IMR-90 (cell line): ENCODE data around the gene ELP4. TPM values are rescaled to one million over a fixed set of nuclear protein-coding genes. Genes with fewer than 3 reads are reported as not detected.

Experiments
- ATAC-seq: fragments of 200-7000 bp; cut with Tn5 transposase; 2 replicates; pipeline ENCODE4 v1.9.1; 2020; ENCODE audit warnings: low read depth, mild to moderate bottlenecking, moderate library complexity
- BruUV-seq: library from RNA; stranded (reverse); fragments of 400-500 nt; replicated peaks from 2 replicates; lab custom pipeline; 2021; lab: Mats Ljungman, UMichigan
- CTCF ChIA-PET: fragments of 300-600 bp; formaldehyde crosslinking; extraction: SDS; loops from one replicate; lab custom pipeline; 2021; ENCODE audit warnings: antibody characterized with exemption; lab: Yijun Ruan, JAX
- POLR2A ChIA-PET: fragments of 300-600 bp; sonication (Branson Sonifier 250); formaldehyde crosslinking; loops from one replicate; lab custom pipeline; 2022; ENCODE audit warnings: antibody characterized with exemption; ENCODE audit not compliant: unreplicated experiment; lab: Charles Lee
- DNase-seq: peaks from one replicate; pipeline ENCODE4 v3.0.0; 2013
- H2AFZ ChIP-seq: replicated peaks from 2 replicates; pipeline ENCODE3; 2013; ENCODE audit warnings: low read length, mild to moderate bottlenecking; ENCODE audit not compliant: poor library complexity
- H2AK5ac ChIP-seq: 2 replicates; pipeline ENCODE4 v1.6.1; 2013; ENCODE audit warnings: low read depth, low read length, inconsistent platforms
- H2AK9ac ChIP-seq: replicated peaks from 2 replicates; pipeline ENCODE3; 2013; ENCODE audit warnings: mild to moderate bottlenecking, low read depth, low read length, moderate library complexity; ENCODE audit not compliant: poor library complexity
- H2BK120ac ChIP-seq: 2 replicates; pipeline ENCODE4 v1.6.1; 2013; ENCODE audit warnings: low read depth, low read length, inconsistent platforms
- H2BK15ac ChIP-seq: 3 replicates; pipeline ENCODE4 v1.6.1; 2013; ENCODE audit warnings: low read depth, low read length, inconsistent platforms
- H2BK20ac ChIP-seq: 2 replicates; pipeline ENCODE4 v1.6.1; 2013; ENCODE audit warnings: low read depth, mild to moderate bottlenecking, inconsistent platforms, low read length, moderate library complexity
- H2BK5ac ChIP-seq: 2 replicates; pipeline ENCODE4 v1.6.1; 2013; ENCODE audit warnings: mild to moderate bottlenecking, low read depth, low read length, inconsistent platforms; ENCODE audit not compliant: poor library complexity, severe bottlenecking
- H3K14ac ChIP-seq: replicated peaks from 2 replicates; pipeline ENCODE4 v1.6.1; 2013; ENCODE audit warnings: low read depth, low read length, inconsistent platforms
- H3K18ac ChIP-seq: 2 replicates; pipeline ENCODE4 v1.6.1; 2013; ENCODE audit warnings: low read depth, low read length, control low read depth
- H3K23ac ChIP-seq: 2 replicates; pipeline ENCODE4 v1.6.1; 2013; ENCODE audit warnings: low read depth, low read length, inconsistent platforms
- H3K27ac ChIP-seq: 2 replicates; pipeline ENCODE4 v1.5.1; 2013; ENCODE audit warnings: mild to moderate bottlenecking, control low read depth, low read length; ENCODE audit not compliant: insufficient read depth
- H3K27me3 ChIP-seq: 2 replicates; pipeline ENCODE4 v1.6.1; 2013; ENCODE audit warnings: low read length; ENCODE audit not compliant: control insufficient read depth, insufficient read depth
- H3K36me3 ChIP-seq: 2 replicates; pipeline ENCODE4 v1.6.1; 2013; ENCODE audit warnings: low read length, mixed read lengths; ENCODE audit not compliant: control insufficient read depth, insufficient read depth
- H3K4ac ChIP-seq: 2 replicates; pipeline ENCODE4 v1.6.1; 2013; ENCODE audit warnings: low read depth, low read length, inconsistent platforms
- H3K4me1 ChIP-seq: 2 replicates; pipeline ENCODE4 v1.6.1; 2013; ENCODE audit warnings: low read length, mixed read lengths; ENCODE audit not compliant: control insufficient read depth, insufficient read depth
- H3K4me2 ChIP-seq: 2 replicates; pipeline ENCODE4 v1.6.1; 2013; ENCODE audit warnings: low read depth, mild to moderate bottlenecking, control low read depth, low read length, moderate library complexity
- H3K4me3 ChIP-seq: 2 replicates; pipeline ENCODE4 v1.5.1; 2013; ENCODE audit warnings: low read depth, mild to moderate bottlenecking, control low read depth, low read length, moderate library complexity; ENCODE audit not compliant: insufficient read depth
- H3K56ac ChIP-seq: 2 replicates; pipeline ENCODE4 v1.6.1; 2013; ENCODE audit warnings: low read length, inconsistent platforms; ENCODE audit not compliant: insufficient read depth; ENCODE audit errors: extremely low read depth
- H3K79me1 ChIP-seq, 2 experiments: 2 replicates each; pipeline ENCODE4 v1.6.1; 2013; ENCODE audit warnings: low read length in 2 of 2, inconsistent platforms in 1 of 2, low read depth in 1 of 2
- H3K9ac ChIP-seq: 2 replicates; pipeline ENCODE4 v1.6.1; 2013; ENCODE audit warnings: low read depth, low read length, control low read depth
- H3K9me1 ChIP-seq: 2 replicates; pipeline ENCODE4 v1.6.1; 2013; ENCODE audit warnings: low read length, inconsistent platforms; ENCODE audit not compliant: insufficient read depth
- H3K9me3 ChIP-seq: 2 replicates; pipeline ENCODE4 v1.6.1; 2013; ENCODE audit warnings: low read length; ENCODE audit not compliant: control insufficient read depth, insufficient read depth
- H4K20me1 ChIP-seq: 2 replicates; pipeline ENCODE4 v1.6.1; 2013; ENCODE audit warnings: low read length, inconsistent platforms; ENCODE audit not compliant: insufficient read depth
- H4K5ac ChIP-seq: 2 replicates; pipeline ENCODE4 v1.6.1; 2013; ENCODE audit warnings: mild to moderate bottlenecking, low read depth, low read length, control low read depth
- H4K8ac ChIP-seq, 2 experiments: 2 replicates each; pipeline ENCODE4 v1.6.1; 2013; ENCODE audit warnings: low read depth in 2 of 2, low read length in 2 of 2, control low read depth in 1 of 2, inconsistent platforms in 1 of 2
- H4K91ac ChIP-seq: 2 replicates; pipeline ENCODE4 v1.6.1; 2013; ENCODE audit warnings: low read depth, low read length, inconsistent platforms; ENCODE audit not compliant: insufficient read depth
- BHLHE40 ChIP-seq: fragments of 150-350 bp; IDR thresholded peaks from 2 replicates; pipeline ENCODE4 v1.6.1; 2016; ENCODE audit warnings: mild to moderate bottlenecking, low read depth, low read length
- CEBPB ChIP-seq: IDR thresholded peaks from 2 replicates; pipeline ENCODE4 v1.6.1; 2012; ENCODE audit warnings: low read depth, low read length, improper control_type of control experiment
- CHD1 ChIP-seq: IDR thresholded peaks from 2 replicates; pipeline ENCODE4 v1.6.1; 2012; ENCODE audit warnings: low read depth, low read length, improper control_type of control experiment
- MAFK ChIP-seq: IDR thresholded peaks from 2 replicates; pipeline ENCODE4 v1.6.1; 2012; ENCODE audit warnings: low read depth, low read length, improper control_type of control experiment
- MAZ ChIP-seq: IDR thresholded peaks from 2 replicates; pipeline ENCODE4 v1.6.1; 2012; ENCODE audit warnings: low read depth, mild to moderate bottlenecking, low read length, improper control_type of control experiment, moderate library complexity, borderline replicate concordance
- MXI1 ChIP-seq: IDR thresholded peaks from 2 replicates; pipeline ENCODE4 v1.6.1; 2012; ENCODE audit warnings: low read depth, mild to moderate bottlenecking, low read length, moderate library complexity, borderline replicate concordance
- RAD21 ChIP-seq: IDR thresholded peaks from 2 replicates; pipeline ENCODE4 v1.6.1; 2012; ENCODE audit warnings: low read length, improper control_type of control experiment
- RCOR1 ChIP-seq: IDR thresholded peaks from 2 replicates; pipeline ENCODE4 v1.6.1; 2012; ENCODE audit warnings: mild to moderate bottlenecking, low read length, improper control_type of control experiment; ENCODE audit not compliant: insufficient replicate concordance
- RFX5 ChIP-seq: IDR thresholded peaks from 2 replicates; pipeline ENCODE4 v1.8.0; 2012; ENCODE audit warnings: low read depth, mild to moderate bottlenecking, low read length, moderate library complexity
- SMC3 ChIP-seq: fragments of 150-350 bp; IDR thresholded peaks from 2 replicates; pipeline ENCODE4 v1.6.1; 2016; ENCODE audit warnings: low read depth, mild to moderate bottlenecking, antibody characterized with exemption, low read length, moderate library complexity
- WGBS, 2 experiments: methylation state at CpG; one replicate each; pipeline versions ENCODE4 v1.1.5 to v1.1.7; 2013; ENCODE audit warnings: missing lambda C conversion rate in 2 of 2; ENCODE audit not compliant: insufficient read length in 1 of 2; ENCODE audit errors: extremely low coverage in 2 of 2; 5-methylcytosine and 5-hydroxymethylcytosine counted together
- dilution Hi-C: fragments of 300-500 bp; cut with HindIII; formaldehyde crosslinking; loops from one replicate; pipeline ENCODE4 v1.14.3; 2018; ENCODE audit warnings: low sequenced_read_pairs; ENCODE audit not compliant: unreplicated experiment
- in situ Hi-C: fragments of 300-500 bp; cut with MboI; formaldehyde crosslinking; loops from 3 replicates; pipeline ENCODE4 v1.14.3; 2019; ENCODE audit warnings: low sequenced_read_pairs, inconsistent platforms, mixed read lengths
- intact Hi-C: fragments of 100-400 bp; cut with micrococcal nuclease; formaldehyde crosslinking; loops from 2 replicates; pipeline ENCODE4 v1.10.0; 2022
- polyA plus RNA-seq, 3 experiments: library from polyadenylated mRNA; depleted of rRNA; stranded (reverse); fragments of >200 nt; gene quantifications; 2 replicates each; pipeline ENCODE4 v1.2.3, GENCODE V29; 2012; ENCODE audit warnings: low replicate concordance in 1 of 3
- total RNA-seq: library from RNA; depleted of rRNA; stranded (reverse); fragments of >200 nt; gene quantifications from 2 replicates; pipeline ENCODE4 v1.2.3, GENCODE V29; 2012
- TF ChIP-seq, protein P1 (sequence below): fragments of 150-350 bp; IDR thresholded peaks from 2 replicates; pipeline ENCODE4 v1.6.1; 2017; ENCODE audit warnings: mild to moderate bottlenecking, antibody characterized with exemption, low read length, low read depth
- TF ChIP-seq, protein P2 (sequence below): fragments of 150-350 bp; IDR thresholded peaks from 2 replicates; pipeline ENCODE4 v1.6.1; 2016; ENCODE audit warnings: low read depth, mild to moderate bottlenecking, low read length, moderate library complexity, borderline replicate concordance

ELP4 gene
- total and polyA plus RNA-seq, 2 of the 4 experiments (the other 2 are of a cell fraction): 8.4 to 20.4 TPM

DNA sequence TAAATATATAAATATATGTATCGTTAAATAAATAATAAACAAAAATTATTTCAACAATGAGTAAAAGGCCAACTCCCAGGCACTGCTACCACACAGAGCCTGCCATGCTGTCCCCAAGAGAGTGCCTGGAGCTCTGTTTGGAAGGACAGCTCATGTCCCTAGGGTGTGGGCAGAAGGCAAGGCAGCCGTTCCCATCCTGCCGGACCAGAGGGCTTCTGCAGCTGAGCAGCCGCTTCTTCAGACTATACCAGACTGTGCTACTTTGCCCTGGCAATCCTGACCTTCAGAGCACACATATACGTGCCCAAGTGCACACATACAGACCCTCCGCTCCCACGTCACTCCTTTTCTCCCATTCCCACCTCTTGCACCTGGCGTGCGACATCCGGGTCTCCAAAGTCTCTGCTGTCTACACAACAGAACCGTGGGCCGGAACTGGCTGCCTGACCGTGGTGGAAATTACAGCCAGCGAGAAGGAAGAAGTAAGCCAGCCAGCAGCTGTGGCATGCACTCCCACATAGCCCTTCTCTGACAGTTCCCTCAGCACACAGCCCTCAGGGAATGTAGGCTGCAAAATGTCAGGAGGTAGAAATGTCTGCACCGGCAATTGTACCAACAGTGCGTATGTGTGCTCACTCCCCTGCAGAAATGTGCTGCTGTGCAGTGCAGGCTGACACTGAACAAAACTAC lies 277.6 kb downstream of the ELP4 start:
- Histone ChIP-seq H3K4me3 (no peak overlapping the region), H4K5ac (no peak overlapping the region), H2AK5ac (no peak overlapping the region), H4K8ac (no peak overlapping the region), H2AK9ac (no peak overlapping the region), H3K36me3 (no peaks in the 10 kb centered on the region), H3K4me1 (no peaks in the 10 kb centered on the region), H3K23ac (no peak overlapping the region), H4K91ac (no peak overlapping the region), H2AFZ (no peak overlapping the region), H3K4ac (no peak overlapping the region), H3K4me2 (no peak overlapping the region), H3K79me1 (no peaks in the 10 kb centered on the region), H3K9me1 (no peaks in the 10 kb centered on the region), H2BK15ac (no peak overlapping the region), H4K20me1 (no peaks in the 10 kb centered on the region), H3K18ac (no peak overlapping the region), H2BK20ac (no peak overlapping the region), H2BK5ac (no peak overlapping the region), H3K56ac (no peak overlapping the region), H2BK120ac (no peak overlapping the region), H3K9me3 (no peaks in the 10 kb centered on the region), H3K9ac (no peak overlapping the region), H3K27me3 (peaks cover 2% of the 10 kb centered on the region; the same call in 1 of the 2 replicates), H3K14ac (no peak overlapping the region), H3K27ac (no peak overlapping the region)
- ChIA-PET POLR2A (no interaction called here), CTCF (interaction anchor here (0.6 kb wide), 1 partner anchor 201 kb away, joined by 3 read pairs; no protein-coding TSS in a partner anchor)
- dilution Hi-C loops: no loop called here
- WGBS, 2 experiments: 87% methylated on average over 7 of the region's 16 CpGs; no CpG with 5 or more reads in 1 of the 2 experiments
- no TSS peak for BruUV-seq
- ATAC-seq: no peak
- in situ Hi-C loops: no loop called here
- no peak for DNase-seq
- intact Hi-C loops: loop anchor here (10.0 kb wide), 1 partner anchor 762 kb away; no protein-coding TSS in a partner anchor
- TF ChIP-seq, protein P1, sequence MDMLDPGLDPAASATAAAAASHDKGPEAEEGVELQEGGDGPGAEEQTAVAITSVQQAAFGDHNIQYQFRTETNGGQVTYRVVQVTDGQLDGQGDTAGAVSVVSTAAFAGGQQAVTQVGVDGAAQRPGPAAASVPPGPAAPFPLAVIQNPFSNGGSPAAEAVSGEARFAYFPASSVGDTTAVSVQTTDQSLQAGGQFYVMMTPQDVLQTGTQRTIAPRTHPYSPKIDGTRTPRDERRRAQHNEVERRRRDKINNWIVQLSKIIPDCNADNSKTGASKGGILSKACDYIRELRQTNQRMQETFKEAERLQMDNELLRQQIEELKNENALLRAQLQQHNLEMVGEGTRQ: no peak
- no peak for TF ChIP-seq MAFK
- no peak for TF ChIP-seq MAZ
- no peak for TF ChIP-seq CEBPB
- TF ChIP-seq RCOR1: no peak
- TF ChIP-seq SMC3: no peak
- no peak for TF ChIP-seq RAD21
- TF ChIP-seq MXI1: no peak
- TF ChIP-seq, protein P2, sequence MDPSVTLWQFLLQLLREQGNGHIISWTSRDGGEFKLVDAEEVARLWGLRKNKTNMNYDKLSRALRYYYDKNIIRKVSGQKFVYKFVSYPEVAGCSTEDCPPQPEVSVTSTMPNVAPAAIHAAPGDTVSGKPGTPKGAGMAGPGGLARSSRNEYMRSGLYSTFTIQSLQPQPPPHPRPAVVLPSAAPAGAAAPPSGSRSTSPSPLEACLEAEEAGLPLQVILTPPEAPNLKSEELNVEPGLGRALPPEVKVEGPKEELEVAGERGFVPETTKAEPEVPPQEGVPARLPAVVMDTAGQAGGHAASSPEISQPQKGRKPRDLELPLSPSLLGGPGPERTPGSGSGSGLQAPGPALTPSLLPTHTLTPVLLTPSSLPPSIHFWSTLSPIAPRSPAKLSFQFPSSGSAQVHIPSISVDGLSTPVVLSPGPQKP: no peak
- TF ChIP-seq RFX5: no peak
- no peak for TF ChIP-seq CHD1
- TF ChIP-seq BHLHE40: no peak
